GM18907 (cell line): ENCODE data around the gene GLYATL3.
"Not testable (repeated sequence)": the region's sequence is repeated elsewhere in the genome, so short reads cannot be mapped to it uniquely, and the experiment has no call there.

ENCODE experiments used
- ATAC-seq: cut with Tn5 transposase; IDR thresholded peaks from one replicate; pipeline ENCODE4 v1.9.1; 2021; ENCODE audit warnings: mild to moderate bottlenecking, moderate library complexity; ENCODE audit not compliant: unreplicated experiment

Gene GLYATL3

DNA sequence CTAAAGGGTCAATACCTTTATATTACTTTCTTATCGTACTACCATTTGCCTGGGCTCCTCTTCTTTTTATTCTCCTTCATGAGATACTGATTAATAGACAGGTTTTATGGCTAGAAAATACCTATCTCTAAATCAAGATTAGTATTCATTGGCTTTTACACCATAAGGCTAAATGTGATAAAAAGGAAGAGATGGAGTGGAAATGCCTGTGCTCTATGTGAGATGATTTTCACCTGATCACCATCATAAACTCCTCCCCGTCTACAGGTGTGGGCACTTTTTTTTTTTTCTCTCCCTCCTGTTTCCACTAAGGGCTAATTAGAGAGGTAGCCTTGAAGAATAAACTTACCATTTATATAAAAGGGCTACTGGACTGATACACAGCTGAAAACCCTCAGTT is at the start of gene GLYATL3:
Gene GLYATL3 (plus strand): TSS at position 301 of the 400 bp plus-strand sequence. CDS start 12,068 bp downstream, outside the sequence.
- no peak for ATAC-seq

DNA sequence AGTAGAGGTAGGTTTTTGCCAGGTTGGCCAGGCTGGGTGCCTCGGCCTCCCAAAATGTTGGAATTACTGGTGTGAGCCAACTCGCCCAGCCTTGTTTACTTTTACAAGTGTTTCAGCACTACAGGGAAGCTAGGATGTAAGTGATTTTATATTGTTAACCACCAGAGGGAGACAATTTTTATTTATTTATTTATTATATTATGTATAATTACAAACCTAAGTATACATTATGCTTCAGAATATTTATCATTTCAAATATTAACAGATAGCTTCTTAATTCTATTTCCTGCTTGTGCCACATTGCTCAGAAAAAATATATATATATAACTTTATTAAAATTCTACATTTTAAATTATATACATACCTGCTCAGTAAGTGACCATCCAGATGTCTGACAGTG is 46.5 kb upstream of the GLYATL3 start:
- no peak for ATAC-seq

DNA sequence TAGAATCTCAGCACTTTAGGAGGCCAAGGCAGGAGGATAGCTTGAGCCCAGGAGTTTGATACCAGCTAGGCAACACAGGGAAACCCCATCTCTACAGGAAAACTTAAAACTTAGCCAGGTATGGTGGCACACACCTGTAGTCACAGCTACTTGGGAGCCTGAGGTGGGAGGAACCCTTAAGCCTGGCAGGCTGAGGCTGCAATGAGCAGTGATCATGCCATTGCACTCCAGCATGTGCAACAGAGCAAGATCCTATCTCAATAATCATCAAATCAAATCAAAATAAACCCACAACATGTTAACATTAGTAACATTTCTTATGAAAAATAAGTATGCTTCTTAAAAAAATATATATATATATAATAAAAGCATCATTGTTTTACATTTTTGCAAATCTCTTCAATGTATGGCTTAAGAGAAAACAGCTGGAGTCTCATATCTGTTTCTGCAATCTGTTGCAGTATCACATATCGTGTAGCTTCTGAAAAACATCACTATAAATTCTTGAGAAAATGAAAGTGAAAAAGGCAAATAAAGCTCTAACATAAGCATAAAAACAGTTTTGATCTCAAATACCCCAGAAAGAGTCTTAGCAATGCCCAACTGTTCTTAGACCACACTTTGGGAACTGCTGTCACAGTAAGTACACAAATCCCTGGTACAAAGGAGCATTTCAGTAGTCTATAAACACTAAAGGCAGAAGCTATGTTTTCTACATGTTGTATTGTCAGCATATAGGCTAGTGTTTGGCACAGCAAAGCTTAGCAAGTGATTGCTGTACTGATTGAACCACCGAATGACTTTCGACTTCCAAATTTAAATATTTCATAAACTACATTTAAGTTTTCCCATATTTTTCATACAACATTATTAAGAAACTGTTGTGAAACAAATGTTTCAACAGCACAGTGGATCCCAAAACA is 44.7 kb upstream of the GLYATL3 start:
- peak; percentile 56 for ATAC-seq

DNA sequence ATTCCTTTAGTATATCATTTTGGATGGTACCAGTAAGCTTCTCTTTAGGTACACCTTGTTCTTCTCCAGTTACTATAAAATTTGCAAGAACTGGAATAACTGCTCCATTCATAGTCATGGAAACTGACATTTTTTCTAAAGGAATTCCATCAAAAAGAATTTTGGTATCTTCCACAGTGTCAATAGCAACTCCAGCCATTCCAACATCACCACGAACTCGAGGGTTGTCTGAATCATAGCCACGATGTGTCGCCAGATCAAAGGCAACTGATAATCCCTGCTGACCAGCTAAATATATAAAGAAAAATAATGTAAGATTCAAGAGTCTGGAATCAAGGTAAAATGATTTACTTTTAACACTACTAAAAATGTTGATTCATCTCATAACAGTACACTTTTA is 42.0 kb upstream of the GLYATL3 start:
- ATAC-seq: no peak

DNA sequence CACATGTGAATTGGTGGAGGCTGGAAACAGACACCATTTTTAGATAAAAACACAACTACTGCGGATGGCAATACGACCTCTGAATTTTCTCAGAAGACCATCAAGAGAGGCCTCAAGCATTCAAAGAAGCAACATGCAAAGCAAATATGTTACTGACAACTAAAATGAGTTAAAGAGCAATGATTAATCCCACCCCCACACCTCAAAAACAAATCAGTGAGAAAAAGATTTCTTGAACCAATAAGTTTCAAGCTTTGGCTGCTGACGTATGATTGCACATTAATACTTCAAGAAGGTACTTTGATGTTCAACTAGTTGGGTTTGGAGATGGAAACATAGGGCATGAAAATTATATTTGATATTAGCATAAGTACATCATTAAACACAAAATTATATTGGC is 37.7 kb upstream of the GLYATL3 start:
- ATAC-seq: no peak

DNA sequence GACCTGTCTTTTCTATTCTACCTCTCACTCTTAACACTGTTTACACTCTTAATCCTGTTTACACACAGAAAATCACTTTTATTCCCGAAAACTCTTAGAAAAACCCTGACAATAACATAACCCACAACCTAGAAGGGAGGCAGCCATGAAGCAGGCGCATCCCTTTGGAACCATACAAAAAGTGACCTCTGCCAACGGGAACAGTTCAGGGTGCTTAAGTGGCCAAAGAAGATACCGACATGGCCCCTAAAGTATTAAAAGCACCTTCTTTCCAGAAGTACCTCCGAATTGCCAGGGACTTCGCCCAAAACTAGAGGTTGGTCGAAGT is 37.2 kb upstream of the GLYATL3 start:
- ATAC-seq: peak; percentile 12

DNA sequence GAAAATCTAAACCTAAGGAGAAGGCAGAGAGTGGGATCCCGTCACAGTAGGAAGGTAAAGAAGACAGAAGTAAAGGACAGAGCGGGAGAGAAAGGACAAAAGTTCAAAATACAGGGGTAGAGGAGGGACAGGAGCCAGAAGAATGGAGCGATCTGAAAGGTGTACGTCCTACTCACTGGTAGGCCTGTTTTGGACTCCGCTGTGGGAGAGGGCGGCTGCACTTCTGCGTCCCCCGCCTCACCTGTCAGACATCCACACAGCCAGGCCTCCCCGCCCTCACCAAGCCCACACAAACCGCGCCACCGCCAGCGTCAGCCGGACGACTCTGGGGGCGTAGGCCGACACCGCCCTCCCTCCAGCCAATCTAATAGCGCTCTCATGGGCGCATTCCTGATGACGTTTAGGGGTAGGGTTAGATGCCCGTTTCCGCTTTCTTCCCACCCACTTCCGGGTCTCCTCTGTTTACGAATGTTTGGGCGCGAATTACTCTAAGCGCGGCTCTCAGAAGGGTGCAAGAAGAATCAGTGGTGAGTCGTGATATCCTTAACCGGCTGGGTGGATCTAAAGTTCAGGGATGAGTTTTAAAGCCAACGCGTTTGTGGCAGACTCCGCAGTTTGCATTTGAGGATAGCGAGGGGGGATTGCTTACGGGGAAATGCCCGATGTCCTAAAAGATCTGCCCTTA is 36.7 kb upstream of the GLYATL3 start, which contains the start of the genes CENPQ and MMUT:
Gene CENPQ (plus strand): TSS at position 444 of the 685 bp plus-strand sequence. CDS start 6,807 bp downstream, outside the sequence.
Gene MMUT (minus strand): TSS at position 327 of the 685 bp plus-strand sequence. CDS start 3,787 bp downstream, outside the sequence.
- ATAC-seq: peak; percentile 99

DNA sequence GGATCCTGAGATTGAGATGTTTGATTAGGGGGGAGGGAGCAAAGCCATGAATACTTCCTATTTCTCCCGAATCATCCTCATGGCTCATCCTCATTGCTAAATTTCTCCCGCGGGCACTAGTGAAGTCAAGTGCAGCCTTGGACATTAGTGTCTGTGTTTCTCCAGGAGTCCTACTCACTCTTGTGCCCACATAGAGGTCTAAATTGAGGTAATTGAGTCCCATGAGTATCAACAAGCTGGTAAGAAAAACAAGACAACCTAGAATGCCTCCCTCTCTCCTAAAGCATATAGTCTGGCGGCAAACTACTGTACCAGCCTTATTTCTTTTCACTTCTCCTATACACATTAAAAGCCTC is 36.1 kb upstream of the GLYATL3 start:
- ATAC-seq: peak; percentile 6

DNA sequence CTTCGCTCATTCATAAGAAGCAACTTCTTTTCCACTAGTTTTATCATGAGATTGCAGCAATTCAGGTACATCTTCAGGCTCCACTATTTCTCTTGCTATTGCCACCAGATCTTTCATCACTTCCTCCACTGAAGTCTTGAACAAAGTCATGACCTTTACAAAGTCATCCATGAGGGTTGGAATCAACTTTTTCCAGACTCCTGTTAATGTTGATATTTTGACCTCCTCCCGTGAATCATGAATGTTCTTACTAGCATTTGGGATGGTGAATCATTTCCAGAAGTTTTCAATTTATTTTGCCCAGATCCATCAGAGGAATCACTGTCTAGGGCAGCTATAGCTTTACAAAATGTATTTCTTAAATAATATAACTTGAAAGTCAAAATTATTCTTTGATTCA is 35.0 kb upstream of the GLYATL3 start:
- no peak for ATAC-seq

DNA sequence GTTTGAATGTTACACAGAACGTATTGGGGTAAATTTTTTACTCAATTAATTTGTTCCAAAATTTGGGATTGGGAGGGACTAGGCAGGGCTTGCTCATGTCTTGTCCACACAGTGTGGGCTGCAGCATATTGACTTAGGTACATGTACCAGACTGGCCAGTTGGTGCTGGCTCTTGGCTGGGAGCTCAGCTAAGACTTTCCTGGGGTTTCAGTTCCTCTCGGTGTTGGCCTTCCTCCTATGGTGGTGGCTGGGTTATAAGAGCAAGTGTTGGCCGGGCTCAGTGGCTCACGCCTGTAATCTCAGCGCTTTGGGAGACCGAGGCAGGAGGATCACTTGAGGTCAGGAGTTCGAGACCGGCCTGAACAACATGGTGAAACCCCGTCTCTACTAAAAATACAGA is 31.7 kb upstream of the GLYATL3 start:
- no peak for ATAC-seq

DNA sequence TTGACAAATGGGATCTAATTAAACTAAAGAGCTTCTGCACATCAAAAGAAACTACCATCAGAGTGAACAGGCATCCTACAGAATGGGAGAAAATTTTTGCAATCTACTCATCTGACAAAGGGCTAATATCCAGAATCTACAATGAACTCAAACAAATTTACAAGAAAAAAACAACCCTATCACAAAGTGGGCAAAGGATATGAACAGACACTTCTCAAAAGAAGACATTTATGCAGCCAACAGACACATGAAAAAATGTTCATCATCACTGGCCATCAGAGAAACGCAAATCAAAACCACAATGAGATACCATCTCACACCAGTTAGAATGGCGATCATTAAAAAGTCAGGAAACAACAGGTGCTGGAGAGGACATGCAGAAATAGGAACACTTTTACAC is 23.2 kb upstream of the GLYATL3 start:
- not testable (repeated sequence) for ATAC-seq

DNA sequence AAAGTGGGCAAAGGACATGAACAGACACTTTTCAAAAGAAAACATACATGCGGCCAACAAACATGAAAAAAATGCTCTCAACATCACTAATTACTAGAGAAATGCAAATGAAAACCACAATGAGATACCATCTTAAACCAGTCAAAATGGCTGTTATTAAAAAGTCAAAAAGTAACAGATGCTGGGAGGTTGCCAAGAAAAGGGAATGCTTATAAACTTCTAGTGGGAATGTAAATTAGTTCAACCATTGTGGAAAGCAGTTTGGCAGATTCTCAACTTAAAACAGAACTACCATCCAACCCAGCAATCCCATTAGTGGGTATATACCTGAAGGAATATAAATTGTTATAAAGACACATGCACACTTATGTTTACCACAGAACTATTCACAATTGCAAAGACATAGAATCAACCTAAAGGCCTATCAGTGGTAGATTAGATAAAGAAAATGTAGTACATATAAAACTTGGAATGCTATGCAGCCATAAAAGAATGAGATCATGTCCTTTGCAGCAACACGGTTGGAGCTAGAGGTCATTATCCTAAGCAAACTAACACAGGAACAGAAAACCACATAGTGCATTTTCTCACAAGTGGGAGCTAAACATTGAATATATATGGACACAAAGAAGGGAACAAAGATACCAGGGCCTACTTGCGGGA is 20.3 kb upstream of the GLYATL3 start:
- no peak for ATAC-seq

DNA sequence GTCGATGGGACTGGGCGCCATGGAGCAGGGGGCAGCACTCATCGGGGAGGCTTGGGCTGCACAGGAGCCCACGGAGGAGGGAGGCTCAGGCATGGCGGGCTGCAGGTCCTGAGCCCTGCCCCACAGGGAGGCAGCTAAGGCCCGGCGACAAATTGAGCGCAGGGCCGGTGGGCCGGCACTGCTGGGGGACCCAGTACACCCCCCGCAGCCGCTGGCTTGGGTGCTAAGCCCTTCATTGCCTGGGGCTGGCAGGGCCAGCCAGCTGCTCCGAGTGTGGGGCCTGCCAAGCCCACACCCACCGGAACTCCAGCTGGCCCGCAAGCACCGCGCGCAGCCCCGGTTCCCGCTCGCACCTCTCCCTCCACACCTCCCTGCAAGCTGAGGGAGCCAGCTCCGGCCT is 17.9 kb upstream of the GLYATL3 start:
- ATAC-seq: not testable (repeated sequence)

DNA sequence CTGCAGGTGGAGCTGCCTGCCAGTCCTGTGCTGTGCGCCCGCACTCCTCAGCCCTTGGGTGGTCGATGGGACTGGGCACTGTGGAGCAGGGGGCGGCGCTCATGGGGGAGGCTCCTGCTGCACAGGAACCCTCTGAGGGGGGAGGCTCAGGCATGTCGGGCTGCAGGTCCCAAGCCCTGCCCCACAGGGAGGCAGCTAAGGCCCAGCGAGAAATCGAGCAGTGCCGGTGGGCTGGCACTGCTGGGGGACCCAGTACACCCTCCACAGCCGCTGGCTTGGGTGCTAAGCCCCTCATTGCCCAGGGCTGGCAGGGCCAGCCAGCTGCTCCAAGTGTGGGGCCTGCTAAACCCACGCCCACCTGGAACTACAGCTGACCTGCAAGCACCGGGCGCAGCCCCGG is 16.3 kb upstream of the GLYATL3 start:
- ATAC-seq: not testable (repeated sequence)

DNA sequence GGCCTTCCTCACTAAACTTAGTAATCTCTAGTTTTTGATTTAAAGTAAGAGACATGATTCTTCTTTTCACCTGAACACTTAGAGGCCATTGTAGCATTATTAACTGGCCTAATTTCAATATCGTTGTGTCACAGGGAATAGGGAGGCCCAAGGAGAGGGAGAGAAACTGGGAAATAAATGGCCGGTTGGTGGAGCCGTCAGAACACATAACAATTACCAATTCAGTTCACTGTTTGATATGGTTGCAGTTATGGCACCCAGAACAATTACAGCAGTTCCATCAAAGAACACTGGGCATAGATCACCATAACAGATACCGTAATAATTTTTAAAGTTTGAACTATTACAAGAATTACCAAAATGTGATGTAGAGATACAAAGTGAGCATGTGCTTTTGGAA is 9.1 kb upstream of the GLYATL3 start:
- no peak for ATAC-seq

DNA sequence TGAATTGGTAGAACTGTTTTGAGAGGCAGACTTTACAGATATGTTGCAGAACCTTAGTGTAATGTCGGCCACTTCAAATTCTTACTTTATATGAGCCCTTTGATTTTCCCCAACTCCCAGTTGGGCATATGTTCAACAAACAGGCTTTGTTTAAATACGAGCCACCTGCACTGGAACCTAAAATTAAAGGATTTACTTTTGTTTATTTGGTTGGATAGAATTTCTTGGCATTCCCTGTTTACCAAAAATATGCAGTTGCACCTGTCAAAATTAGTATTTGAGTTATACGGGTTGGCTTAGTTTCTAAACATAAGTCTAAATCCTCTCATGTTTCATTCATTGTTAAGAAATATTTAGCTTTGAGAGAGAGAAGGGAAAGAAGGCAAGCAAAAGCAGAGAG is 2.4 kb upstream of the GLYATL3 start:
- ATAC-seq: no peak

DNA sequence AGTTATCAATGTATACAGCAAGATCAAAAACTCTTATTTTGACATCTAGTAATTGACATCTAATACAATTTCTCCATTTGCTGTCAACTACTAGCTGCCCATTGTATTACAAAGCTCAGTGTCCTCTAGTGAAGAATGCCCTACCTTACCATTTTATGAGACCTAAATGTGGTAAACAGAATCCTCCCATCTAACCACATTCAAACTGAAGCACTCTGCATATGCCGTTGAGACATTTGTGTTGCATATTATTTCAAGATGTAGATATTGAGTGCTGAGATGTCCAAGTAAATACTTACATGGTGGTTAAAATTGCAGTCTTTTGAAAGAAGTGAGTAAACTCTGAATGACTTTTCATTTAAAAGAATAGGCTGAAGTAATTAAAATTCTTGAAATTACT is 597 bp upstream of the GLYATL3 start:
- no peak for ATAC-seq

DNA sequence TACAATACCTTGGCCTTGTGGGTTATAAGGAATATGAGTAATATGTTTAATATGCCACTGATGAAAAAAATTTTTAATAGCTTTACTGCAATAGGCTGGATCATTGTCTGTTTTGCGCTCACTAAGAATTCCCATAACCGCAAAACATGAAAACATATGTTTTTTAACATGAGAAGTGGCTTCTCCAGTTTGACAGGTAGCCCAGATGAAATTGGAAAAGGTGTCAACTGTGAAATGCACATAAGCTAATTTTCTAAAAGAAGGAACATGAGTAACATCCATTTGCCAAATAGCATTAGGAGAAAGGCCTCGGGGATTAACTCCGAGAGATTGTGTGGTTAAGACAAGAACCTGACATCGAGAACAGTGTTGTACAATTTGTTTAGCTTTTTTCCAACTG is 4.9 kb downstream of the GLYATL3 start:
- no peak for ATAC-seq

DNA sequence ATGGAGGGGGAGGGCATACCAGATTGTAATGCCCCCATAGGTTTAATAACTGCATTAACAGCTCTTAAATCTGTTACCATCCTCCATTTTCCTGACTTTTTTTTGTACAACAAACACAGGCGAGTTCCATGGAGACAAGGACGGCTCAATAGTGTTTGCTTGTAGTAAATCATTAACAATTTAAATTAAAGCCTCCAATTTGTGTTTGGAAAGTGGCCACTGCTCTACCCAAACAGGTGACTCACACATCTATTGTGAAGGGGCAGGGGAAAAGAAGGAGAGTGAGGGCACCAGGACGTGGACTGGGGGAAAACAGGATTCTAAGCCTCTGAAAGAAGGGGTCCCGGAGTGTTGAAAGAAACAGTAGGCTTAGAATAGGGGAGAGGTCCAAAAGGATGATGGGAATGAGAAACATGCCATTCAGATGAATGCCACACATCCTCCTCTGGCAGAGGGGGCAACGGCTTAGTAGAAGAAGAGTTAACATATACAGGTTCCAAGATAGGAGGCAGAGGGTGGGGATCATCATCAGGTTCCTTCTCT is 6.9 kb downstream of the GLYATL3 start:
- no peak for ATAC-seq

DNA sequence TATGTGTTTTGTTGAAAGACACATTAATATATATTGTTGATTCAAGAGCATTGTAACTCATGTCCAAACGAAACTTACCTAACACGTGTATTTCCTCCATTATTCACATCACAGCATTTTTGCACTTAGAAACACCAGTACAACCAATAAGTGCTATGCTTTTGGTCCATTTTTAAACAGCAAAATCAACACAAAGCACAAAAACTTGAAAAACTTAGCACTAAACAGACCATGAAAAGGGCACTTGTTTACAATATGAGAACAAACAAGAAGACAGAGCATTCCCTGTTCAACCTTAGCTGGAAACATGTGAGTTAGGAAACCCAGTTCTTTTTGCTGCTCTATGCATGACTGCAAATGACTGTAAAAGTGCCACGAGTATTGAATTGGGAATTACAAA is 9.6 kb downstream of the GLYATL3 start:
- ATAC-seq: no peak
